GM10266 (cell line): ENCODE measurements around the gene ARIH1.
"Not testable (repeated sequence)": the region's sequence is repeated elsewhere in the genome, so short reads cannot be mapped to it uniquely, and the experiment has no call there.

ENCODE experiments used
- DNase-seq: peaks from one replicate; pipeline ENCODE4 v3.0.0; 2012; ENCODE audit errors: extremely low spot score
- TF ChIP-seq, protein P1 (sequence below): IDR thresholded peaks from 2 replicates; pipeline ENCODE4 v1.5.1; 2012; ENCODE audit warnings: mild to moderate bottlenecking, low read depth; ENCODE audit not compliant: control insufficient read depth, insufficient read depth; ENCODE audit errors: missing control alignments

Gene ARIH1

DNA sequence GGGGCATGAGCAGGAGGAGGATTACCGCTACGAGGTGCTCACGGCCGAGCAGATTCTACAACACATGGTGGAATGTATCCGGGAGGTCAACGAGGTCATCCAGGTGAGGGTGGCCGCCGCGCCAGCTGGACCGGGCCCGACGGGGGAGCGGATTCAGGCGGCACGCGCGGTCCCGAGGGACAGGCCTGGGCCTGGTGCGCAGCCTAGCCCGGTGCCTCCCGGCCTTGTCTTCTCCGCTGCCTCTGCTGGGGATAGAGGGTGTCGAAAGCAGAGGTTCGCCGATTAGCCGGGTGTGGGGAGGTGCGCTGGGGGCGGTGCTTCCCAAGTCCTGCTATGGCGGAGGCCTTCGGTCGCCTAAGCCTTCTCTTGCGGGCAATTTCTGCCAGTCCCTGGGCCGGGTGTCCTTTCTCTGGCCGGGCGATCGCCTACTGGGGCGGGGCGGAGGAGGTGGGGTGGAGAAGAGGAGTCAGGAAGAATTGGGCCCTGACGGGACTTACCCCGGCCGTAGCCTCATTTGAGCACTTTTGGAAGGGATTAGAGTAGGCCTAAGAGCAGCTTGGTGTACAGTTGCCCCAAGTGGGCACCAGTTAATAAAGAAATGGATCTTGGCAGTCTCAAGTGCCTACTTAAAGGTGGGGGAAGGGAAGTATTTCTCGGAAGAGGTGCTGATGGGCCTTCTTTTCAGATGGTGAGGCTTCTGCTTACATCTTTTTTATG lies 940 bp downstream of the ARIH1 start:
- TF ChIP-seq, protein P1, sequence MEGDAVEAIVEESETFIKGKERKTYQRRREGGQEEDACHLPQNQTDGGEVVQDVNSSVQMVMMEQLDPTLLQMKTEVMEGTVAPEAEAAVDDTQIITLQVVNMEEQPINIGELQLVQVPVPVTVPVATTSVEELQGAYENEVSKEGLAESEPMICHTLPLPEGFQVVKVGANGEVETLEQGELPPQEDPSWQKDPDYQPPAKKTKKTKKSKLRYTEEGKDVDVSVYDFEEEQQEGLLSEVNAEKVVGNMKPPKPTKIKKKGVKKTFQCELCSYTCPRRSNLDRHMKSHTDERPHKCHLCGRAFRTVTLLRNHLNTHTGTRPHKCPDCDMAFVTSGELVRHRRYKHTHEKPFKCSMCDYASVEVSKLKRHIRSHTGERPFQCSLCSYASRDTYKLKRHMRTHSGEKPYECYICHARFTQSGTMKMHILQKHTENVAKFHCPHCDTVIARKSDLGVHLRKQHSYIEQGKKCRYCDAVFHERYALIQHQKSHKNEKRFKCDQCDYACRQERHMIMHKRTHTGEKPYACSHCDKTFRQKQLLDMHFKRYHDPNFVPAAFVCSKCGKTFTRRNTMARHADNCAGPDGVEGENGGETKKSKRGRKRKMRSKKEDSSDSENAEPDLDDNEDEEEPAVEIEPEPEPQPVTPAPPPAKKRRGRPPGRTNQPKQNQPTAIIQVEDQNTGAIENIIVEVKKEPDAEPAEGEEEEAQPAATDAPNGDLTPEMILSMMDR: no peak
- peak; percentile 70 for DNase-seq

DNA sequence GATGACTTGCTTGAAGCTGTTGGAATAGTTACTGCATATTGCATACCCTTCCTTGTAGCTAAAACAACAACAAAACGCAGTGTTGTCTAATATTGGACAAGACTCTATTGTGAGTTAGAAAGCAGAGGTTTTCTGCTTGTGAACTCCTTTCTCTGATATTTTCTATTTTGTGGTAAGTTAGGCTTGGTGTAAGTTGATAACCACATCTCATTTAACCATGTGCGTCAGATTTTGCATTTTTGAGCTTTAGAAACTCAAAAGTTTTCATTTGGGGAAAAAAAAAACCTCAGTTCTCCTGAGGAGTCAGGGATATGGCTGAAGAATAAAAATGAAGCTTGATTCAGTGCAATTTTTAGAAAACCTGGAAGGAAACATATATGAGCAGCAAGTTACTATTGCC lies 1.5 kb downstream of the ARIH1 start:
- DNase-seq: no peak
- TF ChIP-seq, protein P1: no peak

DNA sequence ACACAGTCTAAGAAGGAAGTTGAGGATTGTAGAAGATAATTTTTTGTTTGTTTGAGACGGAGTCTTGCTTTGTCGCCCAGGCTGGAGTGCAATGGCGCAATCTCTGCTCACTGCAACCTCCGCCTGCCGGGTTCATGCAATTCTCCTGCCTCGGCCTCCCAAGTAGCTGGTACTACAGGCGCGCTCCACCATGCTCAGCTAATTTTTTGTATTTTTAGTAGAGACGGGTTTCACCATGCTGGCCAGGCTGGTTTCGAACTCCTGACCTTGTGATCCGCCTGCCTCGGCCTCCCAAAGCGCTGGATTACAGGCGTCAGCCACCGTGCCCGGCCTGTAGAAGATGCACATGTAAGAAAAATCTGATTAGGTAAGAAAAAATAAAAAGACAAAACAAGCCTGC lies 2.2 kb downstream of the ARIH1 start:
- not testable (repeated sequence) for DNase-seq

DNA sequence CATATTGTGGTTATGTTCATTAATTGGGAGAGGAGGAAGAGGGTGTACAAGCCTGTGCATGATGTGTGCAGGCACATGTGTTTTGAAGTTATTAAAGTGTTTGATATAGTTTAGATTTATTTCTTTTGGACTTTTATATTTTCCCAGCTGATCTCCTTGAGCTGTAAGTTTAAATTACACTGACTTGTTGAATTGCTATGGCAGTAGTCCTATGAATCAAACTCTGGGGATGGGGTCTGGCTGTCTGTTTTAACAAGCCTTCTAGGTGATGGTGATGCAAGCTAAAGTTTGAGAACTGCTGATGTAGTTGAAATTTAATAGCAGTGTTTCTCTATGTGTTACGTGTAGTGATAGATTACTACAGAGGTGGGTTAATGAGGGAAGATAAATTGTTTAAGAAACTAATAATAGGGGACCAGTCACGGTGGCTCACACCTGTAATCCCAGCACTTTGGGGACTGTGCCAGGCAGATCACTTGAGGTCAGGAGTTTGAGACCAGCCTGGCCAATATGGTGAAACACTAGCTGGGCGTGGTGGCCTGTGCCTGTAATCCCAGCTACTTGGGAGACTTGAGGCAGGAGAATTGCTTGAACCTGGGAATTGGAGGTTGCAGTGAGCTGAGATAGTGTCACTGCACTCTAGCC lies 7.0 kb downstream of the ARIH1 start:
- DNase-seq: no peak
- TF ChIP-seq, protein P1: no peak

DNA sequence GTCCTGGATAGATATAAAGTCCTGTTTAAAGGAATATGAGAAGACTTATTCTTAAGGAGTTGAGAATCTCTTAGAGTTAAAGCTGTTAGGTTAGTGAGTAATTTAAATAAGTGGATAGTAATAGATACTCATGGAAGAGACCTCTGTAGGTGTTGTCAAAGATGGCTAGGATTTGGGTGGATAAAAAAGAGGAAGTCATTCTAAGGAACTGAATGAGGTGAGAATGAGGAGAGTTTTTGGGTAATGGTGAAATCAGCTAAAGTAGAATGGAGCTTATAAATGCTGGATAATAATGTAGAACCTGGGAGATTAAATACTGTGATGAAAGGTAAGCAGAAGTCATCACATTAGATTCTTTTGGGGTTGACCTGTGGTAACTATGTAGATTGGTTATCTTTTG lies 8.1 kb downstream of the ARIH1 start:
- no peak for DNase-seq
- TF ChIP-seq, protein P1: no peak

DNA sequence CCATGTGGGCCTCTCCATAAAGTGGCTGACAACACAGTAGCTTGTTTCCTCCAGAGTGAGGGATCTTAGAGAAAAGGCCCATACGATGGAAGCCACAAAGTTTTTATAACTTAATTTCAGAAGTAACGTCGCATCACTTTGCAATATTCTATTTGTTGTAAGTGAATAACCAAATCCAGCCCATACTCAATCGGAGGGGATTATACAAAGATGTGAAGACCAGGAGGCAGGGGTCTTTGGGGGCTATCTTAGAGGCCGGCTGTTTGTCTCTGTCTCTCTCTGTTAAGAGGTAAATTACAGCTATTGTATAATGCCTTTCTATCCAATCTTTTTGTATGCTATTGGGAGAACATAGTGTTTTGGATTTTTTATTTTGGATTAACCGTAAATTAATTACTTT lies 9.1 kb downstream of the ARIH1 start:
- TF ChIP-seq, protein P1: no peak
- no peak for DNase-seq

DNA sequence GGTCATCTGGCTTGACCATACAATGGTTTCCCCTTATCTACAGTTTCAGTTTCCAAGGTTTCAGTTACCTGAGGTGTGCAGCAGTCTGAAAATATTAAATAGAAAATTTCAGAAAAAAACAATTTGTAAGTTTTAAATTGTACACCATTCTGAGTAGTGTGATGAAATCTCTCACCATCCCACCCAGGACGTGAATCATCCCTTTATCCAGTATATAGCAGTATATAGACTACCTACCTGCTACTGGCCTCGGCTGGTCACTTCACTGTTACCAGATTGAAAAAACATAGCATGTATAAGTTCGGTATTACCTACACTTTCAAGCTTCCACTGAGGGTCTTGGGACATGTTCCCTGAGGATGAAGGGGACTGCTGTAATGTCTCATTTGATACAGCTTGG lies 12.0 kb downstream of the ARIH1 start:
- TF ChIP-seq, protein P1: no peak
- DNase-seq: no peak
